GM19372 (cell line): Measurements from ENCODE around the gene LHX6.
A peak's percentile ranks its signal among the peaks of the same experiment; 100 is the strongest.

ENCODE experiments used
- ATAC-seq: cut with Tn5 transposase; IDR thresholded peaks from one replicate; pipeline ENCODE4 v1.9.1; 2021; ENCODE audit warnings: mild to moderate bottlenecking, low read depth, moderate library complexity; ENCODE audit not compliant: unreplicated experiment

The LHX6 gene

DNA sequence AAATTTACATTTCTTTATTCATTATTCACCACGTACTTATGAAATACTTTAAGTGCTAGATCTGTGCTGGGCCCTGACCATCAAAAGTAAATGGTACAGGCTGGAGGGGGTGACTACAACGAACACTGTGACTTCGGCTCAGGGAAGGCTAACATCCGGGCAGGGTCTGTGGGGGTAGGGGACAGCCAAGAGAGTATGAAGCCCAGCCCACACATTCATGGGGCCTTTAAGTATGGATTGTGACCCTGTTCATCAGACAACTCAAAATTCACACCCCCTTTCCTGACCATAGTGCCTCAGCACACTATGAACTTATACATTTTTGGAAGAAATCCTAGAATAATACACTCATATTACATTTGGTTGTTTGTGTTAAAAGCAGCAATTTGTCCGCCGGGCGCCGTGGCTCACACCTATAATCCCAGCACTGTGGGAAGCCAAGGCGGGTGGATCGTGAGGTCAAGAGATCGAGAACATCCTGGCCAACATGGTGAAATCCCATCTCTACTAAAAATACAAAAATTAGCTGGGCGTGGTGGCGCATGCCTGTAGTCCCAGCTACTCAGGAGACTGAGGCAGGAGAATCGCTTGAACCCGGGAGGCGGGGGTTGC, 35.7 kb downstream of the LHX6 start:
- no peak for ATAC-seq

DNA sequence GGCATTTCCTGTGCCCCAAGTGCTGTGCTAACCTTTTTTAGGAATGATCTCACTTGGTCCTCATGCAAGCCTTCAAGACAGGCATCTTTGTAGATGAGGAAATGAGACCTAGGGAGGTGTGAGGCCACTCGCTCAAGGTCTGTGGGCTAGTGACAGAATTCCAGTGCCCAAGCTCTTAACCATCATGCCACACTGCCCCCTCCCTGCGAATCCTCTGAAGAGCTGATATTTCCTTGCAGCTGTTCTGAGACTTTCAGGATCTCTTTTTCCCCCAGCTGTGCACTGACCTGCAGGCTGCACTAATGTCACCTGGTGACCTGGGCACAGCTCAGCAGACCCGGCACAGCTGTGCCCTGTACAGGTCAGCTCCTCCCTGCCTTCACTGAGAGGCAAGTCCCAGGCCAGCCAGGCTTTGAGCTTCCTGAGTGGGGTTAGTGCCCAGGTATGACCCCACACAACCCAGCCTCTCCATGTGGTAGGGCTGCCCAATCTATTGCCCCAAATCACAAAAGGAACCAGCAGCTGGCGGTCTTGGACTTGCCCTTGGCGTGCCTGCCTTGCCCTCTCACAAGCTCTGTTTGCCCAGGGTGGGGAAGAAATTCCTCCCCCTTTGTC, 36.4 kb downstream of the LHX6 start:
- no peak for ATAC-seq

- ATAC-seq: no peak
These were observed 37.2 kb downstream of the LHX6 start for GRCh38 chr9:122191584-122191983.

DNA sequence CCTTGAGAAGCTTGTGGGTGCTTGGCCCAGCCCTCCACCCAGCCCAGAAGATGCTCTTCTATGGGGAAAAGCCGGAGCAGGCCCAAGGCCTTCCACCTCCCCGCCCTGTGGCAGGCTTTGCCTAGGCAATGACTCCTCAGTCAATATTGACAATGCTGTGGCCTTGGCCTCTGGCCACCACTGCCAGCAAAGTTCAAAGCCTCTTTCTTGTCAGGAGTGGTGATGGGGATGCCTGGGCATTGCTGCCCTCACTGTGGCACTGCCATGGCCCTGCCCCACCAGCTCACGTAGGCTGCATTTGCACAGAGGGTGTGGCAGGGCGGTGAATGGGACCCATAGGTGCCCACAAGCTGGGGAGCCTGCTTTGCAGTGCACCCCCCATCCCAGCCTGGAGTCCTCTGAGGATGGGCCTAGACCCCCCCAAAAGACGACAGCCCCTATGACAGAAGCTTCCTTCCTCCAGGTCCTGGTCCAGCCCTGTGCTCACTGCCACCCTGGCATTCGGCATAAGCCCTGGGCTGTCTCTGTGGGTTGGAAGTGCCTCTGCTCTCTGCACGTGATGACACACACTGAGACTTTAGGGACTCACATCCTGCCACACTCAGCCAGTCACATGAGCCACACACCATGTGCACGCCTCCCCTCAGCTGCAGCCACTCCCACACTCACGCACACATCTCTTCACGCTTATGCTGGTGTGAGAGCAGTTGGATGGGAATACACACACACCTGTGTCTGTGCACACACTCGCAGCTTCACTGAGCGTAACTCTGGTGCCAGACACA, 38.0 kb downstream of the LHX6 start:
- ATAC-seq: no peak

DNA sequence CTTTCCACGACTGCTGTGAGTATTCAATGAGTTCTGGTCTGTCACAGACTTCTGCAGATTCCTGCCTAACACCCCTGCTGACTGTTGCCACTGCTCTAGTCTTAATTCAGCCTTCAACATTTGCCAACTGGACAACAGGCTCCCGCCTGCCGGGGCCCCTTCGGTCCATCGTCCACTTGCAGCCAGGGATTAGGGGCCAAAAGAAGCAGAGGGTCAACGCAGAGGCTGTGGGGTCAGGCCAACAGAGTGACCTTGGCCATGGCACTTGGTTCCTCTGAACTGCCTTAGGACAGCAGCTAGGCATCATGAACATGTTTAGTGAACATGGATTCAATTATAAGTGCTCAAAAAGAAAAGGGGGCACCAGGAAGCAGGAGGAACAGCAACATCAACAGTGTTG, 40.4 kb downstream of the LHX6 start:
- no peak for ATAC-seq

DNA sequence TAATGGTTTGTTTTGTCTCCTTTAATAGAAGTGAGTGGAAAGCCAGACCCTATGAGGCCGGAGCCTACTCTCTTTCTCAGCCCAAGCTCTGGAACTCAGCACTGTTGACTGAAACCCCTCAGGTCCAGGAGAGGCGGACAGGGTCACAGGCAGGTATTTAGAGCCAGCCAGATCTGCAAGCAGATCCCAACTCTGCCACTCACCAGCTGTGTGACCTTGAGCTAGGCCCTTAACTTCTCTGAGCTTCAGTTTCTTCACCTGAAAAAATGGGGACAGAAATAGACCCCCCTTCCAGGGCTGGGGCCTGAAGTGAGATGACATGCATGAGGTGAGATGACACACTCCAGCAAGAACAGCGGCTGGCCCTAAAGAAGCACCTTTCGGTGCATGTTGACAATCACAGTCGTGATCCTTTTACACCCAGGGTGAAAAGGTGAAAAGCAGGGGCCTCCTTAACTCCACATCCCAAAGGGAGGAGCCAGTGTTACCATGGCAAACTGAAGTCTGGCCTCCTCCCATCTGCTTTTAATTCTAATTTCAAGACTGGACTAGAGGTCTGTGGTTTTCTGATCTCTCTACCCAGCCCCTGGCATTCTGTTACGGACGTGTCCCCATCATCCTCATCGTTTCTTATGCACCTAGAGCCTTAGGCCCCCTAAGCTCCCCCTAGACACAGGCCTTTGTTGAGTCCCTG, 41.8 kb downstream of the LHX6 start:
- ATAC-seq: no peak

DNA sequence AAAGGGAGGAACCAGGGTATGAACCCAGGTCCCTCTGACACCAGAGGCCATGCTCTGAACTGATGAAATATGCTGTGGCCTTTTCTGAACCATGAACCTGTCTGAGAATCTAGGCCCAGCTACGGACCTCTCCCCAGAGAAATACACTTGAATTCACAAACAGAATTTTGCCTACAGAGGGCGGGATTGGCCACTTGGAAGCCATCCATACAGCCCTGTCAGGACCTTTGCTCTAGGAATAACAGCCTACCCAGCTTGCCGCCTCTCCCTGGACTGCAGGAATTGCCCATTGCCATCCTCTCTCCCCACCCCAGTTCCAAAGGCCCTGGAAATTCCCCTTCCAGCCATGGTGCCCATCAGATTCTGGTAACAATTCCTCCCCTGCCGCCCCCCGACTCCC, 42.5 kb downstream of the LHX6 start:
- ATAC-seq: no peak

- no peak for ATAC-seq
These were observed 44.2 kb downstream of the LHX6 start for GRCh38 chr9:122184551-122184950.

DNA sequence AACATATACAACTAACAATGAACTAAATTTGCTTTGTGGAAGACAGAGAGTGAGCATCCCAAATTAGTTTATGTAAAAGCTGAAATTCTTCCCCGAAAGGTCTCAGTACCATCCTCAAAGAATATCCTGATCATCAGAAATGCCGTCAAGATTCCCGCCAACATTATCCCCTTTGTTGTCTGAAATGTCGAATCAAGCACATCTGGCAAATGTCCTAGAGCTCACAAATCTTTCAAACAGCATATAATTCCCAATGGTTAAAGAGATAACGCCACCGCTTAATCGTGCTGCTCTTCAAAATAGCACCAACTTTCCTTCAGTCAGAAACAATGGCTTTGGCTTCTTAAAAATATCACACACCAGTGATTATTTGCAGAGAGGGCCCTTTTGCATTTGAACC, 45.3 kb downstream of the LHX6 start:
- no peak for ATAC-seq

DNA sequence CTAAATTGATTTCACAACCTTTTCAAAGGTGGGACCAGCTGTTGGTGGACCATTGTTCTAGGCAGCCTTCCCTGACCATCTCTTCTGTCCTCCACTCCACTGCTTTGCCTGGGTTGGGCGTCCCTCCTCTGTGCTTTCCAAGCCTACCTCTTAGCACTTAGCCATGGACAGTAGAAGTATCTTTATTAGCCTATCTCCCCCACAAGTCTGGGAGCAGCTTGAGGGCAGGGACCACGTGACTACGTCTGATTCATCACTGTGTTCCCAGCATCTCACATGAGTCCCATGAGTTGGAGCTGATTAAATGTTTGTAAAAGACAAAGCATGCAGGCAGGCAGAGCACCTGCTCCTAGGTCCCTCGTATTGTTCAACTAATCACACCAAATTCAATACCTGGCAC, 48.1 kb downstream of the LHX6 start:
- no peak for ATAC-seq

DNA sequence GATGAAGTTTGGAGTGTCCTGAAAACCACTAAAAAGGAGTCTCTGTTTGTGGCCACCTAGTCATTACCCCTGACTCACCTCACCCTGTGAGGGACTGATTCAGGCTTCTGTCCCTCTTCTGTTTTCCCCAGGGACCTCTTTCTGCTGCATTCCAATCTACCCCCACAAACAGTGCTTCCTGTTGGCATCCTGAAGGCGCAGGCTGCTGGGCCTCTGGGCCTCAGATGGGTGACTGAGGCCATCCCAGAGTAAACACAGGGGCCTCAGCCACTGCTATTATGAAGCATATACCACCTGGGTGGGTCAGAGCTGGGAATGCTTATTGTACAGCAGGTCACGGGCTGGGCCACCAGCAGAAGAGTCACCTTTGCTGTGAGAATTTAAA, 49.1 kb downstream of the LHX6 start:
- no peak for ATAC-seq

GRCh38 chr9:122179054-122179689, 49.6 kb downstream of the LHX6 start:
- no peak for ATAC-seq

GRCh38 chr9:122176916-122177315, 51.8 kb downstream of the LHX6 start:
- no peak for ATAC-seq

DNA sequence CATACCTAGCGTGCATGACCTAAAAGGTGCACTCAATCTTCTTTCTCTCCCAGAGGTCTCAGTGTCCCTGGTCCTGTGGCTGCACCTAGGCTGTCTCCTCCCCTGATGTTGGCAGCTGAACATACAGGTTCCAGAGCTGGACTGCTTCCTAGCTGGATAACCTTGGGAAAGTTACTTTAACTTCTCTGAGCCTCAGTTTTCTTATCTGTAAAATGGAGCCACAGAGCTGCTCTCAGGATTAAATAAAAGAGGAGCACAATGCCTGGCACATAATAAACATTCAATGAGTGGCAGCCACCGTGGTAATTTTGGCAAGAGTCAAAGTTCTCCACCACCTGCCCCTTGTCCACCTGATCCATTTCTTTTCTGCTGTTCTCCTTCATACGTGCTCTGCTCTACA, 55.1 kb downstream of the LHX6 start:
- ATAC-seq: no peak

DNA sequence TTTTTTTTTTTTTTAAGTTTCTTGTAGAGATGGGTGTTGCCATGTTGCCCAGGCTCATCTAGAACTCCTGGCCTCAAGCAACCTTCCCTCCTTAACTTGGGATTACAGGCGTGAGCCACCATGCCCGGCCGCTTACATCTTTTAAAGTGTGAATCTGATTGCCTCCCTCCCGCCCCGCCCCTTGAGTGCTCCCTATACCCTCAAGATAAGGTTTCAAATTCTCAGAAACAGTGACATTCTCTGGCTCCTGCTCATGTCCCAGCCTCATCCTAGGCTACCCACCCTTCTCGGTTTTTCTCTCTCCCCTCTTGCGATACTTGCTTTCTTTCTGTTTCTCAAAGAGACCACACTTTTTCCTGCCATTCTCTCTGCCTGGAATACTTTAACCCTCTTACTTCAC, 56.6 kb downstream of the LHX6 start:
- no peak for ATAC-seq

DNA sequence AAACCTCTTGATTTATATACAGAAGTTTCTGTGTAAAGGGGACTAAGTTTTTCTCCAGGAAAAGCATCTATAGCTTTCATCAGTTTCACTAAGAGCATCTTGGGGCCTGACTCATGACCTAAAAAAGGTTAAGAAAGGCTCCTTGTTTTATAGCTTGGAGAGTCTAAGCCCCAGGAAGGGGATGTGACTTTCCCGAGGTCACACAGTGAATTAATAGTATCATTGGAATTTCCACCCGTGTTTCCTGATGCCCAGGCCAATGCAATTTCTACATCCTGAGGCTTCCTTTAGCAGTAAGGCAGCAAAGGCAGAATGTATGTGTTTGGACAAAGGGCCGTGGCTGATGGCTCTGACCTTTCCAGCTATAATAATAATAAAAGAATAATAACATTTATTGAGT, 60.4 kb downstream of the LHX6 start:
- no peak for ATAC-seq

DNA sequence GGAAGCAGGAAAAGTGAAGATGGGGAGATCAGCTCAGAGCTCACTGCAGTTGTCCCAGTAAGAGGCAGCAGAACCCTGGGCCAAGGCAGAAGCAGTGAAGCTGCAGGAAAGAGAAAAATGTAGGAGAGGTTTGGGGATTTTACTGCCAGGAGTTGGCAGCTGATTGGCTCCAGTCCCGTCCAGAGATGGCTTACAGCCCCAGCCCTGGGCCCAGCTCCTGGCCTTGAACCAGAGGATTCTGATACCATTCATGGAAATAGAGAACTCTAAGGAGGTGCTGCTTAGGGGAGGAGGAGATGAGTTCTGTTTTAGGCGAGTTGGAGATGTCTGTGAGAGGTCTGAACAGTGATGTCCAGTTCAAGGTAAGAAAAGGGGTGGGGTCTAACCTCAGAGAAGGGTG, 64.5 kb downstream of the LHX6 start:
- ATAC-seq: no peak

DNA sequence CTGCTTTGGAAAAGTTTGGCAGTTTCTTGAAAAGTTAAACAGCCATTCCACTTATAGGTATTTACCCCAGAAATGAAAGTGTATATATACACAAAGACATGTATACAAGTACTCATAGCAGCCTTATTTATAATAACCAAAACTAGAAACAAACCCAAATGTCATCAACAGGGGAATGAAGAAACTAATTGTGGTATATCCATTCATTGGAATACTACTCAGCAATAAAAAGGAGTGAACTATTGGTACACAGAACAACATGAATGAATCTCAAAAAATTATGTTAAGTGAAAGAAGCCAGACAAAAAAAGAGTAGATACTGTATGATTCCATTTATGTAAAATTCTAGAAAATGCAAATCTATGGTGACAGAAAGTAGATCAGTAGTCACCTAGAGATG, 66.3 kb downstream of the LHX6 start:
- no peak for ATAC-seq

GRCh38 chr9:122159925-122160246, 68.9 kb downstream of the LHX6 start:
- no peak for ATAC-seq

DNA sequence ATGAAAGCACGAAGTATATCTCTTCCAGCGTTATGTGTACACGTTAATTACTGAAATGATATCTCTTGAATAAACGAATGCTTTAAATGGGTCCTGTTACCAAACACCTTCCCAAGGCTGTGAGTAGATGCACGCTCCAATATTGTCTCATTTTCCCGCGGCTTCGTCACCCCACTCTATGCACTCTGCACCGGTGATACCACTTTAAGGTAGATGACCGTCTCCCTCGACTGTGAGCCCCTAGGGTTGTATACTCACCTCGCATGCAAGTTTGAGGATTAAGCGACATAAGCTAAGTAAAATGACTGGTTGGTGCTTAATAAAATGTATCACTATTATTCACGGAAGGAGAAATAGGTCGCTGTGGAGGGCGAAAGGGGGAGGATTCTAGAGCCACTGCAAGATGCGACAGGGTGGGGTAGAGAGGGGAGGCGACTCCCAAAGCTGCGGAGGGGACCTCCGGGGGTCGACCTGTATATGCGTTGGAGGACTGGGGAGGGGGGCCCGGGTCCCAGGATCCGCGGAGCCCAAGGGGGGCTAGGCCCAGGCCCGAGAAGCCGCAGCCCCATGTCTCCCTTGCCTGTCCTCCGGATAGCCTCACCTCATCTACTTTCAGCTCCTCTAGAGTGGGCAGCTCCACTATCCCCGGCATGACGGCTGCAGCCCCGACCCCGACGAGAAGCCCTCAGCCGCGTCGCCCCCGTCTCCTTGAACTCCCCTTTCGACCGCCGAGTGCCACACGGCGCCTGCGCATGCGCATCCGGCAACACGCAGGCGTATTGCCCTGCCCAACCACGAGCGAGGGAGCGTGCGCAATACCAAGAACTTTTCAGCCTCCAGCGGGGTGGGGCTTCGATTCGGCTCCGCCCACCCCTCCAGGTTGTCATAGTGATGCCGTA, 69.5 kb downstream of the LHX6 start, which contains the start of the genes MORN5 and NDUFA8:
Gene MORN5, plus strand, starts transcription at position 883 of the 899 bp plus-strand sequence. CDS start 65 bp downstream, outside the sequence.
Gene NDUFA8, minus strand, starts transcription at position 754 of the 899 bp plus-strand sequence. Its CDS starts 102 bp downstream, at position 652.
- peak; percentile 97 for ATAC-seq
